Heart left ventricle (tissue), 16 donors: Measurements from ENCODE around the gene ZCCHC3. TPM values are rescaled to one million over a fixed set of nuclear protein-coding genes. Genes with fewer than 3 reads are reported as not detected.
A peak's percentile ranks its signal among the peaks of the same experiment; 100 is the strongest.

Experiments used
- ATAC-seq, 4 donors: fragments of 200-7000 bp; cut with Tn5 transposase; one replicate each; pipeline ENCODE4 v1.9.1; 2020 to 2022; ENCODE audit warnings: moderate library complexity in 4 of 4, mild to moderate bottlenecking in 3 of 4, moderate number of reproducible peaks in 1 of 4
- DNase-seq, 5 donors: peaks; one replicate each; pipeline ENCODE4 v3.0.0-alpha.2; 2020
- H3K27ac ChIP-seq, 12 donors: fragments of 200-600 bp; sonication (generic) in 4 of 12; one replicate each; pipeline versions ENCODE4 v1.5.0 to v1.8.0; 2016 to 2022; ENCODE audit warnings: mild to moderate bottlenecking in 2 of 12
- H3K27me3 ChIP-seq, 9 donors: fragments of 200-600 bp; sonication (generic) in 2 of 9; one replicate each; pipeline versions ENCODE4 v1.5.1 to v1.8.0; 2016 to 2022; ENCODE audit warnings: mild to moderate bottlenecking in 3 of 9
- H3K36me3 ChIP-seq, 9 donors: fragments of 200-600 bp; sonication (generic) in 2 of 9; one replicate each; pipeline versions ENCODE4 v1.5.0 to v1.8.0; 2018 to 2022; ENCODE audit warnings: mild to moderate bottlenecking in 2 of 9
- H3K4me1 ChIP-seq, 12 donors: fragments of 200-600 bp; sonication (generic) in 4 of 12; one replicate each; pipeline versions ENCODE4 v1.5.0 to v1.8.0; 2016 to 2022; ENCODE audit warnings: mild to moderate bottlenecking in 3 of 12
- H3K4me3 ChIP-seq, 12 donors: fragments of 200-600 bp; sonication (generic) in 4 of 12; one replicate each; pipeline versions ENCODE4 v1.5.0 to v1.8.0; 2017 to 2022; ENCODE audit warnings: mild to moderate bottlenecking in 9 of 12, moderate library complexity in 4 of 12
- H3K9me3 ChIP-seq, 12 donors: fragments of 200-600 bp; sonication (generic) in 4 of 12; one replicate each; pipeline versions ENCODE4 v1.5.0 to v1.8.0; 2016 to 2022; ENCODE audit warnings: mild to moderate bottlenecking in 1 of 12
- CTCF ChIP-seq, 12 donors: fragments of 200-600 bp; sonication (generic) in 4 of 12; IDR thresholded peaks; one replicate each; pipeline versions ENCODE4 v1.5.0 to v1.8.0; 2018 to 2022; ENCODE audit warnings: antibody characterized with exemption in 12 of 12, mild to moderate bottlenecking in 5 of 12
- POLR2A ChIP-seq, 2 donors: fragments of 450-650 bp; IDR thresholded peaks; one replicate each; pipeline ENCODE4 v1.6.1; 2017; ENCODE audit warnings: antibody characterized with exemption in 2 of 2, mild to moderate bottlenecking in 2 of 2, moderate library complexity in 2 of 2
- WGBS, 4 donors: extraction: QIAGEN DNeasy Blood & Tissue Kit in 2 of 4; methylation state at CpG; one replicate each; pipeline versions ENCODE4 v1.1.5 to v1.1.7; 2013 to 2018; 5-methylcytosine and 5-hydroxymethylcytosine counted together
- intact Hi-C, 10 donors: fragments of 100-400 bp; cut with DNase I; formaldehyde crosslinking; loops; one replicate each; pipeline versions ENCODE4 v1.11.1 to v1.14.2; 2022
- polyA plus RNA-seq, 2 donors: library from polyadenylated mRNA; stranded (reverse); fragments of 200-250 nt; gene quantifications; one replicate each; pipeline ENCODE4 v1.2.3, GENCODE V29; 2013
- total RNA-seq, 9 donors: library from RNA; depleted of rRNA in 2 of 9; stranded (reverse); fragments of >200 nt in 2 of 9; fragmentation: NEBNext Ultra II Directional in 3 of 9; extraction: Animal tissue kit (Norgen Biotek cat#: 25700) in 3 of 9; gene quantifications; one replicate each; pipeline versions ENCODE4 v1.1.0 to v1.2.4, GENCODE V29; 2016 to 2023
- donor health status: ischemic (EF 13 %, LVEDD 7.1; RV severe dilation, severe dysfunction).
- donor health status: healthy with polysubstance abuse.
- donor health status: DM: no; HTN: yes; CAD: no.
- donor health status: DM: no; HTN: no; CAD: no.
- donor health status: ischemic (EF 25% LVEDD 6.9; RV normal size, moderate dysfunction).
- donor health status: ischemic (EF 25% LVEDD 5.7; RV mildly dilated, moderate dysfunction).
- donor health status: healthy.
- donor health status: DM: yes; HTN: yes; CAD: no.
- donor health status: ischemic (EF 35%, LVEDD 5.7; RV mildly dilated, moderate dysfunction).
- donor health status: nonischemic (EF 11% LVEDD 7.7; RV severe dilation, severe dysfunction).
- donor health status: DM: yes; HTN: yes; CAD: no.
- donor health status: PGD.
- donor health status: ischemic (EF 29% LVEDD 5.4; RV normal size, mild dysfunction).
- donor health status: nonischemic (EF 23%, LVEDD 6.1; RV moderate dilation, normal function).

The ZCCHC3 gene
- total and polyA plus RNA-seq, 11 donors, result 6.9 to 15.3 (median 9.6) TPM

- peaks cover 0 to 7% (median 1%) of the 10 kb centered on the region in 12 donors for H3K9me3 ChIP-seq
- no peaks in the 10 kb centered on the region for H3K27me3 ChIP-seq
- intact Hi-C loops, result no loop called here
- peaks cover 0 to 27% (median 6%) of the 10 kb centered on the region in 12 donors for H3K4me1 ChIP-seq
- no peak for DNase-seq
- H3K27ac ChIP-seq, result no peak overlapping the region
- H3K36me3 ChIP-seq, result peaks cover 0 to 14% (median 0%) of the 10 kb centered on the region in 9 donors
- TF ChIP-seq CTCF (IDR thresholded peaks at IDR 0.05) (no peak), POLR2A (IDR thresholded peaks at IDR 0.05) (no peak)
- ATAC-seq, result no peak
- H3K4me3 ChIP-seq, result no peak overlapping the region
Observed at GRCh38 chr20:343107-343506, 45.7 kb downstream of the ZCCHC3 start.

- intact Hi-C loops, result loop anchor here in 4 of 10 donors (2.0 to 5.0 kb wide), 4 partner anchors 21 to 306 kb away; partner anchors contain the start of genes CSNK2A1 (in 1 of the 4), RBCK1 (in 1 of the 4), SOX12 (in 1 of the 4) and SRXN1 (in 1 of the 4)
Observed at GRCh38 chr20:346033-346639, 48.8 kb downstream of the ZCCHC3 start.

GRCh38 chr20:346640-347316 lies 49.4 kb downstream of the ZCCHC3 start, which contains the start of gene NRSN2:
Gene NRSN2 (plus strand): TSS chr20:347111. CDS start chr20:349644, 2,533 bp downstream.
- Histone ChIP-seq H3K27ac (peak within 1 kb of the TSS; percentile 88 to 99 (median 95)), H3K36me3 (peaks cover 0 to 23% (median 0%) of the 10 kb centered on the region in 9 donors), H3K4me3 (peak within 1 kb of the TSS; percentile 69 to 97 (median 82)), H3K27me3 (no peaks in the 10 kb centered on the region), H3K4me1 (peaks cover 0 to 35% (median 11%) of the 10 kb centered on the region in 12 donors), H3K9me3 (peaks cover 0 to 5% (median under 1%) of the 10 kb centered on the region in 12 donors)
- ATAC-seq, result peak; percentile 14 to 76 (median 64)
- peak; percentile 73 to 84 (median 74) for DNase-seq
- intact Hi-C loops, result loop anchor here in 4 of 10 donors (2.0 to 5.0 kb wide), 4 partner anchors 22 to 306 kb away; partner anchors contain the start of genes CSNK2A1 (in 1 of the 4), RBCK1 (in 1 of the 4), SOX12 (in 1 of the 4) and SRXN1 (in 1 of the 4)
- 0 to 2% (median 1%) methylated on average over 39 to 50 of the region's 50 CpGs for WGBS, 4 donors
- peak in 1 of 2 donors; percentile 44 for TF ChIP-seq POLR2A (IDR thresholded peaks at IDR 0.05)
- no peak for TF ChIP-seq CTCF (IDR thresholded peaks at IDR 0.05)

More at GRCh38 chr20:346033-346639, 48.8 kb downstream of the ZCCHC3 start:
- ATAC-seq (no peak), DNase-seq (no peak)
- 65 to 71% (median 69%) methylated on average over 8 to 9 of the region's 9 CpGs for WGBS, 4 donors
- peaks cover 0 to 7% (median 1%) of the 10 kb centered on the region in 12 donors for H3K9me3 ChIP-seq
- no peaks in the 10 kb centered on the region for H3K27me3 ChIP-seq
- H3K27ac ChIP-seq, result peak overlapping the region in 11 of 12 donors; percentile 88 to 99 (median 95)
- H3K4me1 ChIP-seq, result peaks cover 0 to 35% (median 11%) of the 10 kb centered on the region in 12 donors
- peaks cover 0 to 26% (median 0%) of the 10 kb centered on the region in 9 donors for H3K36me3 ChIP-seq
- peak overlapping the region; percentile 69 to 97 (median 82) for H3K4me3 ChIP-seq
- TF ChIP-seq CTCF (IDR thresholded peaks at IDR 0.05) (no peak), POLR2A (IDR thresholded peaks at IDR 0.05) (no peak)

GRCh38 chr20:347317-347639 lies 49.9 kb downstream of the ZCCHC3 start:
- H3K9me3 ChIP-seq, result peaks cover 0 to under 1% (median 0%) of the 10 kb centered on the region in 12 donors
- peak overlapping the region; percentile 88 to 99 (median 95) for H3K27ac ChIP-seq
- no peak for DNase-seq
- WGBS, 4 donors, result 0 to 1% (median 0%) methylated on average over 9 to 19 of the region's 19 CpGs
- H3K27me3 ChIP-seq, result no peaks in the 10 kb centered on the region
- intact Hi-C loops, result loop anchor here in 4 of 10 donors (2.0 to 5.0 kb wide), 4 partner anchors 22 to 305 kb away; partner anchors contain the start of genes CSNK2A1 (in 1 of the 4), RBCK1 (in 1 of the 4), SOX12 (in 1 of the 4) and SRXN1 (in 1 of the 4)
- no peak for ATAC-seq
- TF ChIP-seq POLR2A (IDR thresholded peaks at IDR 0.05) (no peak), CTCF (IDR thresholded peaks at IDR 0.05) (no peak)
- H3K4me3 ChIP-seq, result peak overlapping the region; percentile 69 to 97 (median 82)
- peaks cover 0 to 24% (median 0%) of the 10 kb centered on the region in 9 donors for H3K36me3 ChIP-seq
- peaks cover 0 to 35% (median 11%) of the 10 kb centered on the region in 12 donors for H3K4me1 ChIP-seq
